ENCODE data around the gene PRMT3.
"Not testable (repeated sequence)": the region's sequence is repeated elsewhere in the genome, so short reads cannot be mapped to it uniquely, and the experiment has no call there.

The PRMT3 gene

GRCh38 chr11:20364341-20364792 is 23.1 kb upstream of the PRMT3 start:
- Histone ChIP-seq H3K9me3 (ENCODE audit: control insufficient read depth, insufficient read depth, low read depth, low read length) (no peaks in the 10 kb centered on the region), H3K4me1 (ENCODE audit: control insufficient read depth, insufficient read depth, low read length) (no peaks in the 10 kb centered on the region; the same call in 1 of the 2 replicates), H3K4me3 (ENCODE audit: low read depth, low read length) (no peak overlapping the region), H3K36me3 (ENCODE audit: control insufficient read depth in 2 of 2, insufficient read depth in 1 of 2, low read length in 2 of 2) (no peaks in the 10 kb centered on the region), H3K27ac (ENCODE audit: extremely low read depth, low read depth, low read length) (no peak overlapping the region)
- TF ChIP-seq, protein P1, sequence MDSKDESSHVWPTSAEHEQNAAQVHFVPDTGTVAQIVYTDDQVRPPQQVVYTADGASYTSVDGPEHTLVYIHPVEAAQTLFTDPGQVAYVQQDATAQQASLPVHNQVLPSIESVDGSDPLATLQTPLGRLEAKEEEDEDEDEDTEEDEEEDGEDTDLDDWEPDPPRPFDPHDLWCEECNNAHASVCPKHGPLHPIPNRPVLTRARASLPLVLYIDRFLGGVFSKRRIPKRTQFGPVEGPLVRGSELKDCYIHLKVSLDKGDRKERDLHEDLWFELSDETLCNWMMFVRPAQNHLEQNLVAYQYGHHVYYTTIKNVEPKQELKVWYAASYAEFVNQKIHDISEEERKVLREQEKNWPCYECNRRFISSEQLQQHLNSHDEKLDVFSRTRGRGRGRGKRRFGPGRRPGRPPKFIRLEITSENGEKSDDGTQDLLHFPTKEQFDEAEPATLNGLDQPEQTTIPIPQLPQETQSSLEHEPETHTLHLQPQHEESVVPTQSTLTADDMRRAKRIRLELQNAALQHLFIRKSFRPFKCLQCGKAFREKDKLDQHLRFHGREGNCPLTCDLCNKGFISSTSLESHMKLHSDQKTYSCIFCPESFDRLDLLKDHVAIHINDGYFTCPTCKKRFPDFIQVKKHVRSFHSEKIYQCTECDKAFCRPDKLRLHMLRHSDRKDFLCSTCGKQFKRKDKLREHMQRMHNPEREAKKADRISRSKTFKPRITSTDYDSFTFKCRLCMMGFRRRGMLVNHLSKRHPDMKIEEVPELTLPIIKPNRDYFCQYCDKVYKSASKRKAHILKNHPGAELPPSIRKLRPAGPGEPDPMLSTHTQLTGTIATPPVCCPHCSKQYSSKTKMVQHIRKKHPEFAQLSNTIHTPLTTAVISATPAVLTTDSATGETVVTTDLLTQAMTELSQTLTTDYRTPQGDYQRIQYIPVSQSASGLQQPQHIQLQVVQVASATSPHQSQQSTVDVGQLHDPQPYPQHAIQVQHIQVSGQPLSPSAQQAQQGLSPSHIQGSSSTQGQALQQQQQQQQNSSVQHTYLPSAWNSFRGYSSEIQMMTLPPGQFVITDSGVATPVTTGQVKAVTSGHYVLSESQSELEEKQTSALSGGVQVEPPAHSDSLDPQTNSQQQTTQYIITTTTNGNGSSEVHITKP (tag by site-specific recombination; IDR thresholded peaks at IDR 0.05), result no peak
- TF ChIP-seq GLIS1 (tag by site-specific recombination; IDR thresholded peaks at IDR 0.05), result peak; percentile 14; the same call in 1 of the 2 replicates
- CTCF ChIA-PET, result interaction anchor here (0.8 to 3.6 kb wide), 4 partner anchors 9 to 425 kb away, joined by 3 to 18 read pairs (median 4); no protein-coding TSS in a partner anchor
- POLR2A ChIA-PET, result no interaction called here

DNA sequence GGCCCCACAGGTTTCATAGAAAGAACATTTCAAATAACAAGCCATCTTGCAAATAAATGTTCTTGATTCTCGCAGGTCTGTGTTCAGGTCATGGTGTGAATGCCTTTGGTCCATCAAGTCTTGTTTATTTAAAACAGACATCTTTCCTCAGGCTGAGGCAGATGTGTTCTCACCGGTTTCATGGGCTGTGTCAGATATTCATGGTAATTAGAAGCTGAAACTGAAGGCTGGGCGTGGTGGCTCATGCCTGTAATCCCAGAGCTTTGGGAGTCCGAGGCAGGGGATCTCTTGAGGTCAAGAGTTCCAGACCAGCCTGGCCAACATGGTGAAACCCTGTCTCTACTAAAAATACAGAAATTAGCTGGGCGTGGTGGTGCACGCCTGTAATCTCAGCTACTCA is 22.1 kb upstream of the PRMT3 start:
- H3K4me1 ChIP-seq (ENCODE audit: control insufficient read depth, insufficient read depth, low read length); H3K27ac ChIP-seq (ENCODE audit: extremely low read depth, low read depth, low read length); POLR2A ChIA-PET; H3K4me3 ChIP-seq (ENCODE audit: low read depth, low read length); H3K9me3 ChIP-seq (ENCODE audit: control insufficient read depth, insufficient read depth, low read depth, low read length); H3K36me3 ChIP-seq (ENCODE audit: control insufficient read depth in 2 of 2, insufficient read depth in 1 of 2, low read length in 2 of 2): not testable (repeated sequence)
- CTCF ChIA-PET, result interaction anchor here (0.9 to 3.6 kb wide), 2 partner anchors 9 to 12 kb away, joined by 3 to 18 read pairs; no protein-coding TSS in a partner anchor

GRCh38 chr11:20367313-20367948 is 20.1 kb upstream of the PRMT3 start:
- POLR2A ChIA-PET, result no interaction called here
- CTCF ChIA-PET, result interaction anchor here (0.6 to 1.6 kb wide), 5 partner anchors 12 to 239 kb away, joined by 3 to 5 read pairs (median 4); no protein-coding TSS in a partner anchor
- Histone ChIP-seq H3K36me3 (ENCODE audit: control insufficient read depth in 2 of 2, insufficient read depth in 1 of 2, low read length in 2 of 2) (no peaks in the 10 kb centered on the region), H3K9me3 (ENCODE audit: control insufficient read depth, insufficient read depth, low read depth, low read length) (no peaks in the 10 kb centered on the region), H3K27ac (ENCODE audit: extremely low read depth, low read depth, low read length) (no peak overlapping the region; the same call in 1 of the 2 replicates), H3K4me1 (ENCODE audit: control insufficient read depth, insufficient read depth, low read length) (no peaks in the 10 kb centered on the region; the same call in 1 of the 2 replicates), H3K4me3 (ENCODE audit: low read depth, low read length) (no peak overlapping the region)
- TF ChIP-seq ZNF571 (tag by site-specific recombination; IDR thresholded peaks at IDR 0.05) (no peak), GFI1B (tag by site-specific recombination; IDR thresholded peaks at IDR 0.05) (no peak), ZNF747 (tag by site-specific recombination; IDR thresholded peaks at IDR 0.05) (no peak), ZFP3 (tag by site-specific recombination; IDR thresholded peaks at IDR 0.05; ENCODE audit: low read depth) (no peak), MYNN (tag by site-specific recombination; IDR thresholded peaks at IDR 0.05; ENCODE audit: borderline replicate concordance) (0 out of 2 replicates have a peak, but pooled peaks have one; percentile 43), ZNF785 (tag by site-specific recombination; IDR thresholded peaks at IDR 0.05) (no peak), ZNF157 (tag by site-specific recombination; IDR thresholded peaks at IDR 0.05) (no peak), ZNF830 (tag by site-specific recombination; IDR thresholded peaks at IDR 0.05; ENCODE audit: low read depth) (no peak), ZNF324 (tag by site-specific recombination; IDR thresholded peaks at IDR 0.05) (no peak), ZNF24 (tag by site-specific recombination; IDR thresholded peaks at IDR 0.05) (no peak), EGR2 (tag by site-specific recombination; IDR thresholded peaks at IDR 0.05; ENCODE audit: low read depth) (no peak), ZNF394 (tag by site-specific recombination; IDR thresholded peaks at IDR 0.05; ENCODE audit: borderline replicate concordance) (no peak), ZNF585B (tag by site-specific recombination; IDR thresholded peaks at IDR 0.05) (no peak), ZNF16 (tag by site-specific recombination; IDR thresholded peaks at IDR 0.05; ENCODE audit: low read depth) (no peak), REPIN1 (tag by site-specific recombination; IDR thresholded peaks at IDR 0.05; ENCODE audit: low read depth) (no peak), MEIS1 (CRISPR knock-in tag; IDR thresholded peaks at IDR 0.05; ENCODE audit: borderline replicate concordance) (no peak), ZSCAN4 (tag by site-specific recombination; IDR thresholded peaks at IDR 0.05) (no peak), BCL11A (tag by site-specific recombination; IDR thresholded peaks at IDR 0.05; ENCODE audit: low read depth) (no peak)
- TF ChIP-seq, protein P2, sequence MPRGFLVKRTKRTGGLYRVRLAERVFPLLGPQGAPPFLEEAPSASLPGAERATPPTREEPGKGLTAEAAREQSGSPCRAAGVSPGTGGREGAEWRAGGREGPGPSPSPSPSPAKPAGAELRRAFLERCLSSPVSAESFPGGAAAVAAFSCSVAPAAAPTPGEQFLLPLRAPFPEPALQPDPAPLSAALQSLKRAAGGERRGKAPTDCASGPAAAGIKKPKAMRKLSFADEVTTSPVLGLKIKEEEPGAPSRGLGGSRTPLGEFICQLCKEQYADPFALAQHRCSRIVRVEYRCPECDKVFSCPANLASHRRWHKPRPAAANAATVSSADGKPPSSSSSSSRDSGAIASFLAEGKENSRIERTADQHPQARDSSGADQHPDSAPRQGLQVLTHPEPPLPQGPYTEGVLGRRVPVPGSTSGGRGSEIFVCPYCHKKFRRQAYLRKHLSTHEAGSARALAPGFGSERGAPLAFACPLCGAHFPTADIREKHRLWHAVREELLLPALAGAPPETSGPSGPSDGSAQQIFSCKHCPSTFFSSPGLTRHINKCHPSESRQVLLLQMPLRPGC (tag by site-specific recombination; IDR thresholded peaks at IDR 0.05), result no peak
